HG03439 (cell line): ENCODE results near the gene AMPD3.

Source experiments
- ATAC-seq: cut with Tn5 transposase; IDR thresholded peaks from one replicate; pipeline ENCODE4 v1.9.1; 2021; ENCODE audit warnings: mild to moderate bottlenecking, moderate library complexity; ENCODE audit not compliant: unreplicated experiment

The AMPD3 gene

DNA sequence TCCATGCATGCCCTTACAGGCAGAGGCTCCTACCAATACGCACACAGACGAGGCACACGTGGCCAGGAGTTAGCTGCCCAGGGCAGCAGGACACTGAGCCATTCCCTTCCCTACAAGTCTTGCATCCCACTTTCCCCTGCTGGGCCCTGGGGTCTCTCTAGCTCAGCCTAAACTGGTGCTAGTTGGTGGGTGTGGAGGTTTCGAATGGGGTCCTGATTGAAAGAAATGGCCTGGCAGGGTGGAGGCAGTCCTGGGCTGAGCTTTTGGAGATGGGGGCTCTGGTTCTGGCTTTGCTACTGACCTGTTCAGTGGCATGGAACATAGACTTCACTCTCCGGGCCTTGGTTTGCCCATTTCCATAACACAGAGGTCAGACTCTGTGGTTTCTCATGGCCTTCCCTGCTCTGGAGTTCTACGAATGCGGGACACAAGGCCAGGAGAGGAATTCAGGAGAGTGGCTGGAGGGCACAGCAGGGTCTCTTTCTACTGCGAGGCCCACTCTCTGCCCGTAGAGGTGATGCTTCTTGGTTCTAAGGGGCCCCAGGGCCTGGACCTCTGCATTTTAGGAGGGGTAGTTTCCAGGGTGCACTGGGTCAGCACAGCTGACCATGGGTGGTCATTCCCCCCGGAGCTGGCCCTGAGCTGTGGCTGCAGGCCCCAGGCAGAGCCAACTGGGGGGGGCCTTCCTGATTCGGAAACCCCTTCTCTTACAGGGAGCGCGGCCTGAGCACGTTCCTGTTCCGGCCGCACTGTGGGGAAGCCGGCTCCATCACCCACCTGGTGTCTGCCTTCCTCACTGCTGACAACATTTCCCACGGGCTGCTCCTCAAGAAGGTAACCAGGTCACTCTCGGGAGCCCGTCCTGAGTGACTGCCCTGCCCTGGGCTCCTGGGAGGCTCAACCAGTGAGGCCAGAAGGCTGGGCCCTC is 46.0 kb downstream of the AMPD3 start:
- no peak for ATAC-seq

DNA sequence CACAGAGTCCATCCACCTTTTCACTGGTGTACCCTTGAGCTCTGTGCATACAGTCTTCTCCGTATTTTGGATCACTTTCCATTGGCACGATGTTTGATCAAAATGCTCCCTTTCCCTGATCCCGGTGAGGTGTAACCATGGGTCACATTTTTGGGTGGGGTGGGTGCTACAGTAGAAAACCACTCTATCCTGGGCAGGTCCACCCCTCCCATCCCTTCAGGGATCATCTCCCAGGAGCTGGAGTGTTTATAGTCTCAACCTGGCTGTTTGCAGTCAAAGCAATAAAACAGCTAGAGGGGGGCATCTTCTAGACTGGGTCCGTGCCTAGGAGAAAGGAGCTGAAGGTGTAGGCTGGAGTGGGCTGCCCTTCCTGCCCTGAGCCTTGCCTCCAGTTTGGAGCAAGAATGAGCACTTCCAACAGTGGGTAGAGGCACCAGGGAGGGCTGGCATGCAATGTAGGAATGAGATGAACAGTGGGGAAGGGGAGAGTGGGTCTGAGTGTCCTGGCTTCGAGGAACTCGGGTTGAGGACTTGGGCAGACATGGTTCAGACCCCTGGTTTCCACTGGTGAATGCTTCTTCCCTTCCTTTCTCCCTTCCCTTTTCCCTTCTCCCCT is 47.1 kb downstream of the AMPD3 start:
- ATAC-seq: no peak

DNA sequence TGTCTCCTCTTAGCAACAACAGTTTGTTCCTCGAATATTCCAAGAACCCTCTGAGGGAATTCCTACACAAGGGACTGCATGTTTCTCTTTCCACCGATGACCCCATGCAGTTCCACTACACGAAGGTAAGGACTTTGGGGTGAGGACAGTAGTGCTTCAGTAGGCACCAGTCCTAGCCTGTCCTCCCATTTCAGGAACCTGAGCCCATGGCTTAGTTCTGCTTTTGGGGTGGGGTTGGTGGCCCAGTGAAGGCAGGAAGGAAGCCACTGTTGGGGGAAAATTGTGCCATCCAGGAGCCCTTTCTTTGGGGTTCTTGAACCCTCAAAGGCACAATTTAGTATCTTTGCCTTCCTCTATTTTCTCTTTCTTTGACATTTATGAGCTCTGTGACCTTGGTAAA is 47.7 kb downstream of the AMPD3 start:
- ATAC-seq: no peak

DNA sequence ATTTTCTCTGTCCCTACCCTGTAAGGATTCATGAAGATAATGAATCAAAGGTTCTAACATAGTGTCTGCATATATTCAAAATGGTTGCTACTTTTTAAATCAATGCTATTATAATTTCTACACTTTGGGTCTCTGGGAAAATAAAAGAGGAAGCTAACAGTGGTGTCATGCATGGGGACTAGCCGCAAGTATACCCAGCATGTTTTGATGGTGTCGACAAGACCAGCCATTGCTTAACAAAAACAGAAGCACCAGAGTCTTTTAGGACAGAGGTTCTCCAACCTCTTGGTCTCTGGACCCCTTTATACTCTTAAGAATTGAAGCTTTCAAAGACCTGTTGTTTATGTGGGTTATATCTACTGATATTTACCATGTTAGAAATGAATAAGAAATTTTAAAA is 48.2 kb downstream of the AMPD3 start:
- ATAC-seq: no peak

DNA sequence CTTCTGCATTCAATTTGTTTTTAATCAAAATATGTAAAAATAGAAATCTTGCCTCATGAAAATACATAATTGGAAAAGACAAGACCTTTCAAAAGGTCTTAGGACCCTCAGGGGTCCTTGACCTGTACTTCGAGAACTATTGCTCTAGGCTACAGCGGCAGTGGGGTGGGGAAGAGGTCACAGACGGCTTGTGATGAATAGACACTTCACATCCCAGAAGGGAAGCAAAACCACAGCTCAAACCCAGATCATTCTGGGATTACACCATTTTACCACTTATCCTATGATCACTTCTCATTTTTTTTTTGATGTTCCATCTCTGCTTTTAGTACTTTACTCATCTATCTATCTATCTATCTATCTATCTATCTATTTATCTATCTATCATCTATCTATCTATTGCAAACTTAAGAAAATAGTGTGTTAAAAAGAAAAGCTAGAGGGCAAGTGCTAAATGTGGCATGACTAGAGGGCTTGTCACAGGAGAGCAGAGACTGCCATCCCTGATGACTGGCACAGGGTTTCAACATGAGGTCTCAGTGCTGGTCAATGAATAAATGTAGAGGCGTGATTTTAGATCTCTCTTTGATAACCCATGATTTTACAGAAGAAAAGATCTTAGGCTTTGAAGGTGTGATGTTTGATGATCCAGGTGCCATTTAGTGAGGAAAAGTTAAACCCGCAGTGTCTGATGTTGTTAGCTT is 48.9 kb downstream of the AMPD3 start:
- no peak for ATAC-seq

DNA sequence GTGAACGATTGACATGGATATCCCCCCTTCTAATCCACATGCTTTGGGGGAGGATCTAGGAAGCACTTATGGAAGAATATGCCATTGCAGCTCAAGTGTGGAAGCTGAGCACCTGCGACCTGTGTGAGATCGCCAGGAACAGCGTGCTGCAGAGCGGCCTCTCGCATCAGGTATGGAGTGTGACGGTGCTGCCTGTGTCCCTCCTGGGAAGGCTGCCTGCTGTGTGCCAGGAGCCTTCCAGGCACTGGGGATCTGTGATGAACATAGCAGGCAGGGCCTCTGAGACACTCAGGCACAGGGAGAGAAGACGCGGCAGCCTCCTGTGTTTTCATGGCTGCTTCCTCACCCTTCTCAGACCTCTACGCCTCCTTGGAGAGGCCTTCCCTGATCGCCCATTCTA is 49.4 kb downstream of the AMPD3 start:
- ATAC-seq: no peak

DNA sequence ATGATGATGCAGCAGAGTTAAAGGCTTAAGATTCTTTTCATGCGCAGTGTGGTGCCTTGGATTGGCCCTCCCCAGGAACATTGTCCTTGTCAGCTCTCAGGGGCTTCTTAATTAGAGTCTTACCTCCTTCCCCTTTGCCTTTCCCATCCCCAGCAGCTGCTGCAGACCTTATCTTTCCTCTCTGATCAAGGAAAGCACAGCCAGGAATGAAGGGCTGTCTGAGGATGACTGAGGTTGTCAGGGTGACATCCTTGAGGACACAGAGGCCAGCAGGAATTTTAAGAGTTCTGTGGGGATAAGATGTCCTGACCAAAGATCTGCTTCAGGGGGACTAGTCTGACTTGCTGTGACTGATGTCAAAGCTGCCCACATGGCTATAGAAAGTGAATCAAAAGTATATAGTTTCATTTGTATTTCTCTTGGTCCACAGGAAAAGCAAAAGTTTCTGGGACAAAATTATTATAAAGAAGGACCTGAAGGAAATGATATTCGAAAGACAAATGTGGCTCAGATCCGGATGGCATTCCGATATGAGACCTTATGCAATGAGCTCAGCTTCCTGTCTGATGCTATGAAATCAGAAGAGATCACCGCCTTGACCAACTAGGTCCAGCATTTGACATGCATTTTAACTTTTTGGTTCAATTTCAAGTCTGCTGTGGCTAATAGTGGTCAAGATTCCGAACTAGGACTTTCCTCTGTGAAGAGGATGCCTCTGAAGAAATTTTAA is 50.4 kb downstream of the AMPD3 start:
- no peak for ATAC-seq

DNA sequence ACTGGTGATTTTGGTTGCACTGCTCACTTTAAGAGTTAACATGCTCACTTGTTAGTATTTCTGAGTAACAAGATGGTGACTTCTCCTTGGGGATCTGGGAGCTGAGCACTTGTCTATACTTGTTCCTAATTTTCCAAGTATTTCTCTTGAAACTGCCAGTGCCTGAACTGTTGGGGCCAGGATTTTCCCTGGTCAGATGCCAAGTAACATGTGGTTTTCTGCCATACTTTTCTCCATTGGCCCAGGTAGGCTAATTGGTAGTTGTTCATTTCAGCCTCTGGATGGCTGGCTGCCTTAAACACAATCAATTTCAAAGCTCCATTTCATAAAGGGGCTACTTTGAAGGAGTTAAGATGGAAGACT is 50.9 kb downstream of the AMPD3 start:
- ATAC-seq: no peak

DNA sequence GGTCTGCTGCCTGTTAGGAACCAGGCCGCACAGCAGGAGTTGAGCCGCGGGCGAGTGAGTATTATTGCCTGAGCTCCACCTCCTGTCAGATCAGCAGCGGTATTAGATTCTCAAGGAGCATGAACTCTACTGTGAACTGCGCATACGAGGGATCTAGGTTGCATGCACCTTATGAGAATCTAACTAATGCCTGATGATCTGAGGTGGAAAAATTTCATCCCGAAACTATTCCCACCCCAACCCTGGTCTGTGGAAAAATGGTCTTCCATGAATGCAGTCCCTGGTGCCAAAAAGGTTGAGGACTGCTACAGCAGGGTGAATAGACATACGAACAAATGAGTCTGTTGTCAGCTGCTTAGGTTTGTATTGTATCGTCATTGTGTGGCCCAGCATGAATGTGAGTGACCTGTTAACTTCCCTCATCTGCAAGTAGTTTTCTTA is 56.1 kb downstream of the AMPD3 start:
- ATAC-seq: no peak

DNA sequence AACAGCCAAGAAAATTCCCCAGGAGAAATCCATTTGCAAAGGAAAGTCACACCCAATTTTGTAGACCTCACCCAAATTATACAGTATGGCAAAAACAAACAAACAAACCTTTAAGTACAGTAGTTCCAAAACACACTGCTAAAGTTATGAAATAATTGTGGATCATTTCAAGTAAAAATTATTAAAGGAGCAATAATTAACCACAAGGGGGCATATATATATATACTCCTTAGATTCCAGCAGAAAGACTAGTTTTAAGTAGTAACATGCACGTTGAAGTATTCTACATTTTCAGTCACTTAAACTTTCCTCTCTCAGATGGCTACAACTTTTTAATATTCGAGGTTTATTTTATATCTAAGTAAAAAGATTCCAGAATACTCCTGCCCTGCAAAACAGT is 59.1 kb downstream of the AMPD3 start:
- ATAC-seq: no peak

DNA sequence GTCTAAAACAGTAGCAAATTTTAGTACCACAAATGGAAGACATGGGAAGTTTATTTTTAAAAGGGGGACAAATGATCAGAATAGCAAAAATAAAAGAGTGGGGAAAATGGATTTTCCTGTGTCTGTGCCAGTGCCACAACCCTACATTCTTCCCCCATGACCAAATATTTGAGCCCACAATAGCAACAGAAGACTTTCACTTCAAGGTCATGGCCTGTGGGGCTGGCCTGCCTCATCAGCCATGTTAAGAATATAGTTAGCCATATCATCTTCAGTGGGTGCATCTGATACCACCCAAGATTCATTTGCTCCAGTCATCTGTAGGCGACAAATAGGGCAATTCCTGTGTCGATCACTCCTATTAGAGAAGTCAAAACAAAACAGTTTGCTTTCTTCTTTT is 59.6 kb downstream of the AMPD3 start:
- no peak for ATAC-seq

DNA sequence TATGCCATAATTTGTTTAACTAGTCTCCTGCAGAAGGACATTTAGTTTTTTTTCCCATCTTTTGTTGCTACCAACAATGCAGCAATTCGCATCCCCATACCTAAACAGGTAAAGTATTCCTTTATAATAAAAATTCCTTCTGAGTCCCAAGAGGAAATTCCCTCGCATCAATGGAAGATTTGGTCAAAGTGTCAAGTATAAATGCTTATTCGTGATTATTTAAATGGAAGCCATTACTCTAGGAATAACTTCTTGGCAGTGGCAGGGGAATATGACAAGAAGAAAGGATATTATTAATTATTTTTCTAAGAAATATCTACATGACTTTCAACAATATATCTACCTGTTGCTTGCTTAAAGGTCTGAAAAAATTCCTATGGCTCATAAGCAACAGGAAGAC is 60.4 kb downstream of the AMPD3 start:
- no peak for ATAC-seq

DNA sequence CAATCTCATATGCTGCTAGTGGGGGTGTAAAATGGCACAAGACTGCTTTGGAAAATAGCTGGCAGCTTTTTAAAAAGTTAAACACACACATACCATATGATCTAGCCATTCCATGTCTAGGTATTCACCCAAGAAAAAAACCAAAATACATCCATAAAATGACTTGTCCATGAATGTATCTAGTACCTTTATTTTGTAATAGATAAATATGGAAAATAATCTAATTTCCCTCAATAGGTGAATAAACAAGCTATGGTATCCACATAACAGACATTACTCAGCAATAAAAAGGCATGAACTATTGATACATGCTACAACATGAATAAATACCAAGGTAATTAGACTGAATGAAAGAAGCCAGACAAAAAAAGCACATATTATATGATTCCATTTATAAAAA is 63.1 kb downstream of the AMPD3 start:
- no peak for ATAC-seq

DNA sequence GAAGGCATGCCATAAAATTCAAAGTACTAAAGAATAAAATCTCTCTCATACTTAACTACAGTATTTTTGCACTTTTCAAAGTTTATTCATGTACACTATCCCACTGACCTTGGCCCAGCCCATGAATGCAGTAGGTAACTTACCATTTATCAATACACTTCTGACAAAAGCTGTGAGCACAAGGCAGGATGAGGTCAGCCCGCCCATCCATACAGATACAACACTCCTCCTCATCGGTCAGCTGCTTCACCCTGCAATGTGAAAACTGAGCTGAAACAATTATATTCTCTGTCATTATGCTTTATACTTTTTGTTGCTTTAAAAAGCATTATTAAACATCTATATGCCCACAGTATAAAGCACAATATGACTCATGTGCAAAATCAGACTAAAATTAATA is 63.8 kb downstream of the AMPD3 start:
- no peak for ATAC-seq

DNA sequence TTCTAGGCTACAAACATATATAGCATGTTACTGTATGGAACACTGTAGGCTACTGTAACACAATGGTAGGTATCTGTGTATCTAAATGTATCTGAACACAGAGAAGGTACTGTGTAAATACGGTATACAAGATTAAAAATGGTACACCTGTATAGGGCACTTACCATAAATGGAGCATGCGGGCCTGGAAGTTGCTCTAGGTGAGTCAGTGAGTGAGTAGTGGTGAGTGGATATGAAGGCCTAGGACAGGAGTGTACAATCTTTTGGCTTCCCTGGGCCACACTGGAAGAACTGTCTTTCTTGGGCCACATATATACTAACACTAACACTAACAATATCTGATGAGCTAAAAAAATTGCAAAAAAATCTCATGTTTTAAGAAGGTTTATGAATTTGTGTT is 64.6 kb downstream of the AMPD3 start:
- ATAC-seq: no peak

DNA sequence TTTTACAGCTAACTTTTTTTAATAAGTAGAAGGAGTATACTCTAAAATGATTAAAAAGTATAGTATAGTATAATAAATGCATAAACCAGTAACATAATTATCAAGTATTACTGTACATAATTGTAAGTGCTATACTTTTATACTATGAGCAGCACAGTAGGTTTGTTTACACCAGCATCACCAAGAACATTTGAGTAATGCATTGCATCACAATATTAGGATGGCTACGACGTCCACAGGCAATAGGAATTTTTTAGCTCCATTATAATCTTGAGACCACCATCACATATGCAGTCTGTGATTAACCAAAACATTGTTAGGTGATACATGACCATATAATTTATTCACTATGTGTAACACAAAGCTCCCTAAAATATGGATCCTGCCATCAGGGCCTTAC is 65.5 kb downstream of the AMPD3 start:
- ATAC-seq: no peak

DNA sequence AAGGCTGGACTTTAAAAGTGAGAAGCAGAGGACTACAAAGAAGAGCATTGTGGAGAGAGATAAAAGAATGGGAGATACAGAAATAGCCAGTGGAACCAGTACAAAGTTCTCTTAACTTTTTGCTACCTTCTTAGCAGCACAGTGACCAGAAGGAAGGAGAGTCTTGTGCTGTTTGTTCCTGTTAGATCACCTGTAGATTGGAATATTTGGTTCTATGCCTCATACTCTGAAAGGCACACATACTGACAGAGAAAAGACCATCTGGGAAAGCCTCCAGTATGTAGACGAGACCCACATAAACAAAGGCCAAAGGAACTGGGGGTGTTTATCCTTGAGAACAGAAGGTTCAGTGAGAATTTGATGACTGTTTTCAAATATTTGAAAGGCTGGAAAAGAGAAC is 67.2 kb downstream of the AMPD3 start:
- ATAC-seq: no peak

DNA sequence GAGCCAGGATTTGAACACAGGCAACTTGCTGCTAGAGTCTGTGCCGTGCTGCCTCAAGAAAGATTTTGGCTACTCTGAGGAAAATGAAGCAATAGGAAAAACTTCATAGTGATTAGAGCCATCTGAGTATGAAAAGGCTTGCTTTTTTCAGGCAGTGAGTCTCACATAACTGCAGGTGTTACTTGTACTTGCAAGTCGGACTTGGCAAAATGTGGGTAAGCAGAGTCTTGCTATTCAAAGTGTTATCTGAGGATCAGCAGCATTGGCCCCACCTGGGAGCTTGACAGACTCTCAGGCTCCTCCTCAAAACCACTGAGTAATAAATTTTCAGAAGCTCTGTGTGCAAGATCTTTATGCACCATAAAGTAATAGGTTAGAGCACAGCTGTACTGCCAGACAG is 67.9 kb downstream of the AMPD3 start:
- ATAC-seq: no peak

DNA sequence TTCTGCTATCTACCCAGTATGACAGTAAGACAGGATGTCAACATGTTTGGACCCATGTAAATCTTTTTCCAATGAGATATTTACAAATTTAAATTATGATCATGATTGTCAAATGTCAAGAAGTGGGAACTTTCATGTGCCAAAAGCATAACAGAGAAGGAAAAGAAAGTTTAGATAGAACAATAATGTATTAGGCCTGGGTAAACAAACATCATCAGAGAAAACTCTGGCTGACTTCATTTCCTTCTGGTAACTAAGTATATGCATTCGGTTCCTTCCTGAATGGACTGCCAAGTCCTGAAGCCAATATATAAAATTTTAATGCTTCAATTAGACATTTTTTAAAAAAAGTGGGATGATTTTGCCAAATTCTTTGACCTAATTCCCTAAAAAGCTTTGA is 69.4 kb downstream of the AMPD3 start:
- ATAC-seq: no peak

DNA sequence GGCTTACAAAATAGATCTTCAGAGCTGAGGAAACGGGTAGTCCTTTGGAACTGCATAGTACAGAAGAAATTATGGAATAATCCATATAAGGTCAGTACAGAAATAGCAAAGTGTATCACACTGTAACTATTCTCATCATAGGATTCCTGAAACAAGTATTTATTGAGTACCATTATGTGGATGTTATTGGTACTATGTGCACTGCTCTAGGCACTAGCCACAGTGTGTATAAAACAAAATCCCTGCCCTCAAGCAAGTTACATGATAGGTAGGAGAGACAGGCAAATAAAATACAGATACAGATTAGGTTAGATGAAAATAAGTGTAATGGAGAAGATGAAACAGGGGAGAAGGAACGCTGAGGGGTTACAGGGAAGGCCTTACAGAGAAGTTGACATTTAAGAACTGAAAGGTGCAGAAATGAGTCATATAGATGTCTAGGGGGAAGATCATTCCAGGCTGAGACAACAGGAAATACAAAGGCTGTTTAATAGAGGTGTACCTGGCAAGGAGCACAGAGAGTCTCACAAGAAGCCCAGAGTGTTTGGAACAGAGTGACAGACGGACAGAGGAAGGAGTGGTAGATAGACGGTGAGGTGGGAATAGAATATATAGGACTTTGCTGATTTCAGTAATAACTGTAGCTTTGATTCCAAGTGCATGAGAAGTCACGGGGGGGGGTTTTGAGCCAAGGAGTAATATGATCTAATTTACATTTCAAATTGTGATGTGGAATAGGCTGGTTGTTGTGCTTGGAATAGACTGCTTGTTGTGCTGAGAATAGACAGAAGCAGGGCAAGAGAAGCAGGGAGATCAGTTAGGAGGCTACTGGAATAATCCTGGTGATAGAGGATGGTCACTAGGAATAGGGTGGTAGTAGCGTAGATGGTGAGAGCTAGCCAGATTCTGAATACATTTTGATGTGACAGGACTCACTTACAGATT is 72.2 kb downstream of the AMPD3 start:
- ATAC-seq: no peak
